Measurements from ENCODE around the gene MYH8.

DNA sequence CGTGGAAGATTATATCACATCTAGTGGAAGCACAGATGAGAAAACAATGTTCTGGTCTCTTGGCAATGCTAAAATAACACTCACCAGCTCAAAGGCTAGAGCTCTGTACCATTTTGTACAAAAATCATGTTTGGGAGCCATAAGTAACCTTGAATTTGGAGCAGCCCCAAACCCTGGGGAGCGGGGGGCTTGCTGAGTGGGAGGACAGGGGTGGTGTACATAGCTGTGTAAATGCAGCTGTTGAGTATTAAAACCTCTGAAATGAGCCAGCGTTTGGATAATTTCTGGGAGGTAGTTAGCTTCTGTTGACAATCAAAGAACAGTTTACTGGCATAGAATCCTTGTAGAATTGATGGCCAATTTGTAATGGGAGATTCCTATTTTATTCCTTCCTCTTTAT lies 4.3 kb downstream of the MYH8 start:
- TF ChIP-seq, protein P1, sequence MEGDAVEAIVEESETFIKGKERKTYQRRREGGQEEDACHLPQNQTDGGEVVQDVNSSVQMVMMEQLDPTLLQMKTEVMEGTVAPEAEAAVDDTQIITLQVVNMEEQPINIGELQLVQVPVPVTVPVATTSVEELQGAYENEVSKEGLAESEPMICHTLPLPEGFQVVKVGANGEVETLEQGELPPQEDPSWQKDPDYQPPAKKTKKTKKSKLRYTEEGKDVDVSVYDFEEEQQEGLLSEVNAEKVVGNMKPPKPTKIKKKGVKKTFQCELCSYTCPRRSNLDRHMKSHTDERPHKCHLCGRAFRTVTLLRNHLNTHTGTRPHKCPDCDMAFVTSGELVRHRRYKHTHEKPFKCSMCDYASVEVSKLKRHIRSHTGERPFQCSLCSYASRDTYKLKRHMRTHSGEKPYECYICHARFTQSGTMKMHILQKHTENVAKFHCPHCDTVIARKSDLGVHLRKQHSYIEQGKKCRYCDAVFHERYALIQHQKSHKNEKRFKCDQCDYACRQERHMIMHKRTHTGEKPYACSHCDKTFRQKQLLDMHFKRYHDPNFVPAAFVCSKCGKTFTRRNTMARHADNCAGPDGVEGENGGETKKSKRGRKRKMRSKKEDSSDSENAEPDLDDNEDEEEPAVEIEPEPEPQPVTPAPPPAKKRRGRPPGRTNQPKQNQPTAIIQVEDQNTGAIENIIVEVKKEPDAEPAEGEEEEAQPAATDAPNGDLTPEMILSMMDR (IDR thresholded peaks at IDR 0.05) = no peak
- TF ChIP-seq, protein P2, sequence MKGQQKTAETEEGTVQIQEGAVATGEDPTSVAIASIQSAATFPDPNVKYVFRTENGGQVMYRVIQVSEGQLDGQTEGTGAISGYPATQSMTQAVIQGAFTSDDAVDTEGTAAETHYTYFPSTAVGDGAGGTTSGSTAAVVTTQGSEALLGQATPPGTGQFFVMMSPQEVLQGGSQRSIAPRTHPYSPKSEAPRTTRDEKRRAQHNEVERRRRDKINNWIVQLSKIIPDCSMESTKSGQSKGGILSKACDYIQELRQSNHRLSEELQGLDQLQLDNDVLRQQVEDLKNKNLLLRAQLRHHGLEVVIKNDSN (IDR thresholded peaks at IDR 0.05; ENCODE audit: borderline replicate concordance, low read depth) = no peak
- TF ChIP-seq TEAD4 (IDR thresholded peaks at IDR 0.05; ENCODE audit: borderline replicate concordance, insufficient read depth) (no peak), SMC3 (IDR thresholded peaks at IDR 0.05; ENCODE audit: low read depth, low read length) (no peak), YY1 (IDR thresholded peaks at IDR 0.05; ENCODE audit: low read depth) (no peak), NFIC (IDR thresholded peaks at IDR 0.05; ENCODE audit: borderline replicate concordance) (no peak), ELF1 (IDR thresholded peaks at IDR 0.05) (no peak), FOXM1 (IDR thresholded peaks at IDR 0.05; ENCODE audit: low read depth) (no peak), NRF1 (IDR thresholded peaks at IDR 0.05; ENCODE audit: low read depth, low read length) (no peak), EZH2phosphoT487 (IDR thresholded peaks at IDR 0.05; ENCODE audit: borderline replicate concordance, low read depth) (no peak), MXI1 (IDR thresholded peaks at IDR 0.05; ENCODE audit: low read depth, low read length) (no peak), EP300 (IDR thresholded peaks at IDR 0.05; ENCODE audit: borderline replicate concordance in 1 of 2, low read depth in 1 of 2, low read length in 1 of 2) (no peak)
- TF ChIP-seq, protein P3, sequence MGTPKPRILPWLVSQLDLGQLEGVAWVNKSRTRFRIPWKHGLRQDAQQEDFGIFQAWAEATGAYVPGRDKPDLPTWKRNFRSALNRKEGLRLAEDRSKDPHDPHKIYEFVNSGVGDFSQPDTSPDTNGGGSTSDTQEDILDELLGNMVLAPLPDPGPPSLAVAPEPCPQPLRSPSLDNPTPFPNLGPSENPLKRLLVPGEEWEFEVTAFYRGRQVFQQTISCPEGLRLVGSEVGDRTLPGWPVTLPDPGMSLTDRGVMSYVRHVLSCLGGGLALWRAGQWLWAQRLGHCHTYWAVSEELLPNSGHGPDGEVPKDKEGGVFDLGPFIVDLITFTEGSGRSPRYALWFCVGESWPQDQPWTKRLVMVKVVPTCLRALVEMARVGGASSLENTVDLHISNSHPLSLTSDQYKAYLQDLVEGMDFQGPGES (IDR thresholded peaks at IDR 0.05; ENCODE audit: low read depth, low read length) = no peak
- TF ChIP-seq, protein P4, sequence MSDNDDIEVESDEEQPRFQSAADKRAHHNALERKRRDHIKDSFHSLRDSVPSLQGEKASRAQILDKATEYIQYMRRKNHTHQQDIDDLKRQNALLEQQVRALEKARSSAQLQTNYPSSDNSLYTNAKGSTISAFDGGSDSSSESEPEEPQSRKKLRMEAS (IDR thresholded peaks at IDR 0.05; ENCODE audit: low read depth) = no peak
